HCT116 (cell line): ENCODE data around the gene DDX54. TPM values are rescaled to one million over a fixed set of nuclear protein-coding genes. Genes with fewer than 3 reads are reported as not detected.

Experiments
- ATAC-seq: fragments of 200-7000 bp; cut with Tn5 transposase; 2 replicates; pipeline ENCODE4 v1.9.1; 2020; ENCODE audit warnings: mild to moderate bottlenecking, moderate library complexity
- BruUV-seq: library from RNA; stranded (reverse); fragments of 400-500 nt; replicated peaks from 2 replicates; lab custom pipeline; 2021; lab: Mats Ljungman, UMichigan
- CTCF ChIA-PET: fragments of 300-600 bp; sonication (Branson Sonifier 250); formaldehyde crosslinking; loops from one replicate; lab custom pipeline; 2021; ENCODE audit warnings: antibody characterized with exemption; lab: Charles Lee
- POLR2A ChIA-PET: fragments of 300-600, 350-600 bp; sonication (Branson Sonifier 250); formaldehyde crosslinking; loops from one replicate; lab custom pipeline; 2021; ENCODE audit warnings: antibody characterized with exemption; lab: Charles Lee
- RAD21 ChIA-PET, 2 experiments: fragments of 300-600 bp; sonication (Branson Sonifier 250); formaldehyde crosslinking; loops; one replicate each; lab custom pipeline; 2023; ENCODE audit warnings: low total read pairs in 2 of 2; ENCODE audit not compliant: uncharacterized antibody in 2 of 2, unreplicated experiment in 2 of 2, low non-redundant PET in 1 of 2; lab: Charles Lee
- DNase-seq: peaks from one replicate; pipeline ENCODE4 v3.0.0-alpha.2; 2010; ENCODE audit warnings: low read depth, low spot score
- H2AFZ ChIP-seq: fragments of 200-600 bp; shearing (Covaris generic), sonication (generic); 2 replicates; pipeline ENCODE4 v1.6.1; 2017; ENCODE audit warnings: low read depth, mixed run types, mixed read lengths, antibody characterized with exemption, low read length; ENCODE audit not compliant: poor library complexity, severe bottlenecking
- H3K27ac ChIP-seq: 2 replicates; pipeline ENCODE4 v1.5.1; 2012; ENCODE audit warnings: low read depth, low read length
- H3K27me3 ChIP-seq: fragments of 200-600 bp; sonication (generic); 2 replicates; pipeline ENCODE4 v1.6.1; 2016; ENCODE audit warnings: mixed run types, low read length, mixed read lengths; ENCODE audit not compliant: insufficient read depth
- H3K36me3 ChIP-seq, 2 experiments: fragments of 200-500 bp in 1 of 2; fragments of 200-600 bp in 1 of 2; sonication (Bioruptor generic) in 1 of 2; sonication (generic) in 1 of 2; 2 replicates each; pipeline versions ENCODE4 v1.5.1 to v1.6.1; 2014 to 2016; ENCODE audit warnings: low read length in 2 of 2, inconsistent platforms in 1 of 2, mixed read lengths in 1 of 2, mixed run types in 1 of 2; ENCODE audit not compliant: insufficient read depth in 2 of 2, control insufficient read depth in 1 of 2
- H3K4me1 ChIP-seq, 2 experiments: fragments of 200-600 bp in 1 of 2; sonication (generic) in 1 of 2; 2 replicates each; pipeline versions ENCODE4 v1.5.1 to v1.6.1; 2012 to 2017; ENCODE audit warnings: low read length in 2 of 2, inconsistent platforms in 1 of 2, mild to moderate bottlenecking in 1 of 2, mixed read lengths in 1 of 2, mixed run types in 1 of 2, moderate library complexity in 1 of 2; ENCODE audit not compliant: insufficient read depth in 2 of 2, control insufficient read depth in 1 of 2
- H3K4me2 ChIP-seq: fragments of 200-600 bp; sonication (generic); 2 replicates; pipeline ENCODE4 v1.6.1; 2017; ENCODE audit warnings: mixed run types, low read length, mixed read lengths
- H3K4me3 ChIP-seq, 2 experiments: fragments of 200-600 bp in 1 of 2; sonication (generic) in 1 of 2; replicated peaks in 1 of 2; 2 replicates each; pipeline ENCODE4 v1.5.1; 2011 to 2016; ENCODE audit warnings: low read length in 2 of 2, control low read depth in 1 of 2, low read depth in 1 of 2, mild to moderate bottlenecking in 1 of 2, mixed read lengths in 1 of 2, mixed run types in 1 of 2
- H3K79me2 ChIP-seq: fragments of 200-600 bp; sonication (generic); 2 replicates; pipeline ENCODE4 v1.6.1; 2017; ENCODE audit warnings: mild to moderate bottlenecking, mixed run types, low read length, moderate library complexity, mixed read lengths; ENCODE audit not compliant: insufficient read depth
- H3K9ac ChIP-seq: fragments of 200-600 bp; sonication (generic); 2 replicates; pipeline ENCODE4 v1.6.1; 2016; ENCODE audit warnings: low read length, mixed read lengths
- H3K9me2 ChIP-seq: fragments of 200-600 bp; sonication (generic), shearing (Covaris generic); 2 replicates; pipeline ENCODE4 v1.6.1; 2017; ENCODE audit warnings: mixed run types, mild to moderate bottlenecking, moderate library complexity; ENCODE audit not compliant: insufficient read depth
- H3K9me3 ChIP-seq, 2 experiments: fragments of 200-500 bp in 1 of 2; fragments of 200-600 bp in 1 of 2; sonication (Bioruptor generic) in 1 of 2; sonication (generic) in 1 of 2; 2 replicates each; pipeline ENCODE4 v1.6.1; 2014 to 2017; ENCODE audit warnings: low read length in 2 of 2, mixed read lengths in 2 of 2, inconsistent platforms in 1 of 2, low read depth in 1 of 2, mild to moderate bottlenecking in 1 of 2, mixed run types in 1 of 2, moderate library complexity in 1 of 2; ENCODE audit not compliant: control insufficient read depth in 1 of 2, insufficient read depth in 1 of 2
- H4K20me1 ChIP-seq: fragments of 200-600 bp; sonication (generic), shearing (Covaris generic); 2 replicates; pipeline ENCODE4 v1.6.1; 2017; ENCODE audit warnings: mixed run types, mild to moderate bottlenecking, moderate library complexity; ENCODE audit not compliant: insufficient read depth
- CTCF ChIP-seq, 3 experiments: fragments of 200-600 bp in 1 of 3; sonication (generic) in 1 of 3; IDR thresholded peaks in 2 of 3; conservative IDR thresholded peaks in 1 of 3; 2 replicates each; pipeline ENCODE4 v1.5.1; 2012 to 2017; ENCODE audit warnings: low read depth in 2 of 3, low read length in 2 of 3, antibody characterized with exemption in 1 of 3, borderline replicate concordance in 1 of 3, control low read depth in 1 of 3, mild to moderate bottlenecking in 1 of 3, mixed read lengths in 1 of 3, mixed run types in 1 of 3, moderate library complexity in 1 of 3; ENCODE audit not compliant: insufficient read depth in 1 of 3
- EGR1 ChIP-seq: IDR thresholded peaks from 2 replicates; pipeline ENCODE4 v1.6.1; 2012; ENCODE audit warnings: low read depth
- EZH2phosphoT487 ChIP-seq: fragments of 200-600 bp; IDR thresholded peaks from 2 replicates; pipeline ENCODE4 v1.6.1; 2018; ENCODE audit warnings: antibody characterized with exemption, borderline replicate concordance
- POLR2AphosphoS5 ChIP-seq: IDR thresholded peaks from 2 replicates; pipeline ENCODE4 v1.6.1; 2011; ENCODE audit warnings: mild to moderate bottlenecking, low read depth, low read length, moderate library complexity
- SRF ChIP-seq: IDR thresholded peaks from 2 replicates; pipeline ENCODE4 v1.6.1; 2012; ENCODE audit warnings: low read depth
- TCF7L2 ChIP-seq: IDR thresholded peaks from 2 replicates; pipeline ENCODE4 v1.7.0; 2011; ENCODE audit warnings: borderline replicate concordance, inconsistent platforms; ENCODE audit not compliant: insufficient read depth, insufficient read length; ENCODE audit errors: extremely low read depth
- ZBTB33 ChIP-seq: IDR thresholded peaks from 2 replicates; pipeline ENCODE4 v1.6.1; 2011; ENCODE audit warnings: mild to moderate bottlenecking, low read length, moderate library complexity; ENCODE audit not compliant: insufficient replicate concordance; ENCODE audit errors: extremely low read depth
- ZNF274 ChIP-seq: fragments of 200-500 bp; sonication (Bioruptor generic); IDR thresholded peaks from 2 replicates; pipeline ENCODE4 v1.6.1; 2014; ENCODE audit warnings: mild to moderate bottlenecking, low read depth, low read length, inconsistent platforms
- intact Hi-C: fragments of 100-400 bp; cut with micrococcal nuclease; formaldehyde crosslinking; loops from 2 replicates; pipeline ENCODE4 v1.10.0; 2022
- total RNA-seq: library from RNA; stranded (reverse); gene quantifications from one replicate; pipeline ENCODE4 v1.2.1, GENCODE V29; 2021; ENCODE audit not compliant: unreplicated experiment

DDX54 gene
- total RNA-seq, 1 experiment from 2014 or later: 110 TPM

GRCh38 chr12:113144806-113145205 lies 40.5 kb downstream of the DDX54 start:
- no peak overlapping the region for H3K9ac ChIP-seq
- H3K27me3 ChIP-seq: no peaks in the 10 kb centered on the region
- no peaks in the 10 kb centered on the region for H3K9me3 ChIP-seq
- POLR2A ChIA-PET: no interaction called here
- intact Hi-C loops: no loop called here
- H2AFZ ChIP-seq: no peak overlapping the region
- H3K27ac ChIP-seq: no peak overlapping the region
- DNase-seq (no peak), ATAC-seq (no peak)
- H3K4me2 ChIP-seq: no peak overlapping the region
- no TSS peak for BruUV-seq
- no peaks in the 10 kb centered on the region for H3K79me2 ChIP-seq
- H3K4me3 ChIP-seq: no peak overlapping the region
- TF ChIP-seq TCF7L2 (no peak), CTCF (IDR thresholded peaks at IDR 0.05 in 2 of 3, conservative IDR thresholded peaks at IDR 0.05 in 1 of 3; ENCODE audit: borderline replicate concordance in 1 of 3, insufficient read depth in 1 of 3, low read depth in 2 of 3, low read length in 2 of 3) (no peak), ZNF274 (no peak), SRF (no peak), EGR1 (no peak), ZBTB33 (no peak), EZH2phosphoT487 (no peak), POLR2AphosphoS5 (no peak)
- TF ChIP-seq, all 23 proteins: peak for 0
- no peaks in the 10 kb centered on the region for H4K20me1 ChIP-seq
- no peaks in the 10 kb centered on the region for H3K36me3 ChIP-seq
- RAD21 ChIA-PET: no interaction called here
- CTCF ChIA-PET: interaction anchor here (1.3 kb wide), 1 partner anchor 10 kb away, joined by 8 read pairs; the partner anchor contains the start of gene RASAL1
- H3K9me2 ChIP-seq: no peaks in the 10 kb centered on the region
- peaks cover 8 to 23% of the 10 kb centered on the region in 2 experiments; a peak in 3 of 4 replicates for H3K4me1 ChIP-seq
